ENCODE data around the gene CKAP4.

GRCh38 chr12:106220536-106220935, 27.3 kb downstream of the CKAP4 start:
- TF ChIP-seq CTCF (IDR thresholded peaks at IDR 0.05) (no peak), ZFX (IDR thresholded peaks at IDR 0.05; ENCODE audit: borderline replicate concordance) (no peak)

Measured in 22Rv1 (cell line).